Measurements from ENCODE around the gene IRF7.

The IRF7 gene

GRCh38 chr11:626475-627307 lies 10.9 kb upstream of the IRF7 start, which contains the start of gene SCT:
Gene SCT (minus strand): TSS chr11:627181. CDS start chr11:627143, 38 bp downstream.
- WGBS (ENCODE audit: insufficient coverage), result 15% methylated on average over 15 of the region's 72 CpGs
- H3K36me3 ChIP-seq (ENCODE audit: control insufficient read depth in 4 of 4, insufficient read depth in 4 of 4, low read length in 3 of 4), result peaks cover 0 to 2% (median under 1%) of the 10 kb centered on the region in 4 experiments
- no peak within 1 kb of the TSS for H3K27ac ChIP-seq (ENCODE audit: insufficient read depth in 1 of 2, low read depth in 1 of 2, low read length in 2 of 2, poor library complexity in 1 of 2, severe bottlenecking in 2 of 2)
- H3K4me3 ChIP-seq (ENCODE audit: control insufficient read depth in 1 of 7, extremely low read depth in 1 of 7, insufficient read depth in 4 of 7, low read depth in 2 of 7, low read length in 6 of 7), result peak within 1 kb of the TSS in 1 of 7 experiments; percentile 16
- ChIA-PET CTCF (no interaction called here), POLR2A (no interaction called here)
- peaks cover 2 to 19% (median 17%) of the 10 kb centered on the region in 4 experiments for H3K4me1 ChIP-seq (ENCODE audit: control extremely low read depth in 1 of 4, control insufficient read depth in 4 of 4, insufficient read depth in 4 of 4, low read length in 3 of 4)
- H3K27me3 ChIP-seq (replicated peaks in 2 of 5; ENCODE audit: control insufficient read depth in 4 of 5, insufficient read depth in 5 of 5, low read length in 4 of 5), result peaks cover 0 to 22% (median 2%) of the 10 kb centered on the region in 5 experiments
- no peaks in the 10 kb centered on the region for H3K9me3 ChIP-seq (ENCODE audit: control extremely low read depth in 1 of 5, control insufficient read depth in 4 of 5, insufficient read depth in 2 of 5, low read depth in 1 of 5, low read length in 4 of 5)
- DNase-seq, result peak in 1 of 3 donors; percentile 38

DNA sequence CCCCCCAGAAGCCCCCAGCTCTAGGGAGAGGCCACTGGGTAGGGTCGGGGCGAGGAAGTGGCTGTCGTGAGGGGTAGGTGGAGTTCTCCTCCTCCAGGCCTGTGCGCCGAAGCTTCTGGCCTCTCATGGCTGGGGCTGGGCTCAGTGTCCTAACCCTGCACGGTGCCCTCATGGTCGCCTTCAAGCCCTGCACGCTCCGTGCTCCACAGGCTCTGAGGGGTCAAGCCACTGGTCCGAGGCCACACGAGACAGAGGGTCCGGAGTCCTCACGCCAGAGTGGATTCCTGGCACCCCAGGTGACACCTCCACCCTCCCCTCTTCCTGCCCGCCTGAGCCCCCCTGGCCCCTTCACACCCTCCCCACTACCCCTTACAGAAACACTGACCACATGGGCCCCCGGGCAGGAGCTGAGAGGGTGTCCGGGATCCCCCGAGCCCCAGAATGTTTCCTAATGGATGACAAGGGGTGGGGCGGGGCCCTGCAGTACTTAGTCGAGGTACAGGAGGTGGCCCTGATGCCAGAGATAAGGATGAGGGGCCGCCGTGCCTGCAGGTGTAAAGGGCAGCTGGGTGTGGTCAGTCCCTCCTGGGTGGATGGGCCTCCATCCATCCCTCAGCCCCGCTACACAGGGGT lies 10.0 kb upstream of the IRF7 start:
- CTCF ChIA-PET, result no interaction called here
- Histone ChIP-seq H3K9me3 (ENCODE audit: control extremely low read depth in 1 of 5, control insufficient read depth in 4 of 5, insufficient read depth in 2 of 5, low read depth in 1 of 5, low read length in 4 of 5) (no peaks in the 10 kb centered on the region), H3K27ac (ENCODE audit: insufficient read depth in 1 of 2, low read depth in 1 of 2, low read length in 2 of 2, poor library complexity in 1 of 2, severe bottlenecking in 2 of 2) (no peak overlapping the region), H3K27me3 (replicated peaks in 2 of 5; ENCODE audit: control insufficient read depth in 4 of 5, insufficient read depth in 5 of 5, low read length in 4 of 5) (peaks cover 0 to 22% (median 2%) of the 10 kb centered on the region in 5 experiments), H3K4me3 (ENCODE audit: control insufficient read depth in 1 of 7, extremely low read depth in 1 of 7, insufficient read depth in 4 of 7, low read depth in 2 of 7, low read length in 6 of 7) (no peak overlapping the region), H3K36me3 (ENCODE audit: control insufficient read depth in 4 of 4, insufficient read depth in 4 of 4, low read length in 3 of 4) (peaks cover 0 to 2% (median 1%) of the 10 kb centered on the region in 4 experiments), H3K4me1 (ENCODE audit: control extremely low read depth in 1 of 4, control insufficient read depth in 4 of 4, insufficient read depth in 4 of 4, low read length in 3 of 4) (peaks cover 2 to 19% (median 17%) of the 10 kb centered on the region in 4 experiments)
- WGBS (ENCODE audit: insufficient coverage), result 88% methylated on average over 18 of the region's 22 CpGs
- no peak for DNase-seq
- POLR2A ChIA-PET, result interaction anchor here (1.0 kb wide), 1 partner anchor 34 kb away, joined by 3 read pairs; no protein-coding TSS in a partner anchor

DNA sequence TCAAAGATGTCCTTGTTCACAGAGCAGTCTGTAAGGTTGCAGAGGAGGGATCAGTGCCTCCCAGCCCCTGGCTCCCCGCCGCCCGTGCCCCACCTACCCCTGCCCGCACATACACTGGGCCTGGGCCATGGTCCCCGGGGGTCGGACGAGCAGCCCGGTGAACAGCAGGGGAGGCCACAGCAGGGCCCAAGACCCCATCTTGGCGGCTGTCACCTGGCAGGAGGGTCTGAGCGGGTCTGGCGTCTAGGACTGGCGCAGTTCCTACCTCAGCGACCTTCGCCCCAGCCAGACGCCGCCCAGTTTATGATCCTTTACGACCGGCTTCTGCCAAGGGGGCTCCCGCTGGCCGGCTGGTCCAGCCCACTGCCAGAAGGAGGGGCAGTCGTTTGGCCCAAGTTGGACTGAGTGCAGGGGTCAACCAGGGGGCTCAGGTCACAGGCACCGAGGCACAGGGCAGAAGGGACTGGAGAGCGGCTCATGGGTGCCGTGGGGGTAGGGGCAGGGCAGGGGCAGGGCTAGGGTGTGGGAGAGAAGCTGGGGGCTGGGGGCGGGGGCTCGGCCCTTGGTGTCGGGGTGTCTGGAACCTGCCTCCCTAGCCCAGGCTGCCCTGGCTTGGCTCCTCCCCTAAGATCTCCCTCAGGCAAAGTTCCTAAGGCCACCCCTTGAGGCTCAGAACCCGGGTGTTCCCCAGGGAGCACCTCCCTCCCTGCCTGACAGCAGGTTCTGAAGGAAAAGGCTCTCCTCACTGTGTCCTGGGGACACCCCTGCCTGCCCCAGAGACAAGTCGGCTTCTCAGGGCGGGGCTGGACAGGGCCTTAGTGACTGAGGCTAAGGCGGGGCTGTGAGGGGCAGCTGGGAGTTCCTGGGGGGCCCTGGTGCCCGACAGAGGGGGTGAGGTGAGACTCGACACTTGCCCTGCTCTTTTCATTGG lies 9.2 kb upstream of the IRF7 start, which contains the start of gene CDHR5:
TSS of gene CDHR5 (minus strand) at position 251 of the 931 bp plus-strand sequence. CDS start at position 198, 53 bp downstream.
- CTCF ChIA-PET, result interaction anchor here (1.3 kb wide), 1 partner anchor 8 kb away, joined by 3 read pairs; no protein-coding TSS in a partner anchor
- 95% methylated on average over 22 of the region's 33 CpGs for WGBS (ENCODE audit: insufficient coverage)
- no peak for DNase-seq

DNA sequence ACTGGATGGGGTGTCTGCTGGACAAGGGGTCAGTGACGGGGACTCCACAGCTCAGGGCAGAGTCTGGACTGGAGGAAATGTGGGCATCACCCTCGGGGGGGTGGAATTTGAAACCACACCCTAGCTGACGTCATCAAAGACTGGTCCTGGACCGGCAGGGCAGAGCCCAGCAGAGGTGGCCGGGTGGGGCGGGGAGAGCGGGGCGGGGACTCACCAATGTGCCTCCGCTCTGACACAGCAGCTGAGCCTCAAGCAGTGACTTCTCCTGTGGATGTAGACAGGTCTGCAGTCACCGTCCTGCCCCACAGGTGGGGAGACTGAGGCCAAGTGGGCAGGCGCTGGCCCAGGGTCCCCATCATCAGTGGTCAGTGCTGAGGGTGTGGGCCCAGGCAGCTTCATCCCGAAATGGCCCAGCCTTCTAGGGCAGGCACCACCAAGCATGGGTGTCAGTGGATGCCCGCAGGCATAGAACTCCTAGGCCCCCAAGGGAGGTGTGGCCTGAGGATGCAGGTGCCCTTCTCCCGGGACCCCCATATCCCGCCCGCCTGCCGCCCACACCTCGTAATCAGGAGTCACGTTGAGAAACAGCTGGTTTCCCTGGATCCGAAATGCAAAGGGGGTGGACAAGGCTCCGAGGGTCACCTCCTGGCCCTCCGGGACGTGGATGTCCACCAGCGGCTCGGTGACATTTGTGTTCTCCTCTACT lies 8.4 kb upstream of the IRF7 start:
- Histone ChIP-seq H3K4me1 (ENCODE audit: control extremely low read depth in 1 of 4, control insufficient read depth in 4 of 4, insufficient read depth in 4 of 4, low read length in 3 of 4) (peaks cover 0 to 15% (median 12%) of the 10 kb centered on the region in 4 experiments), H3K27ac (ENCODE audit: insufficient read depth in 1 of 2, low read depth in 1 of 2, low read length in 2 of 2, poor library complexity in 1 of 2, severe bottlenecking in 2 of 2) (no peak overlapping the region), H3K36me3 (ENCODE audit: control insufficient read depth in 4 of 4, insufficient read depth in 4 of 4, low read length in 3 of 4) (peaks cover 0 to 3% (median 2%) of the 10 kb centered on the region in 4 experiments), H3K9me3 (ENCODE audit: control extremely low read depth in 1 of 5, control insufficient read depth in 4 of 5, insufficient read depth in 2 of 5, low read depth in 1 of 5, low read length in 4 of 5) (no peaks in the 10 kb centered on the region), H3K4me3 (ENCODE audit: control insufficient read depth in 1 of 7, extremely low read depth in 1 of 7, insufficient read depth in 4 of 7, low read depth in 2 of 7, low read length in 6 of 7) (no peak overlapping the region), H3K27me3 (replicated peaks in 2 of 5; ENCODE audit: control insufficient read depth in 4 of 5, insufficient read depth in 5 of 5, low read length in 4 of 5) (peaks cover 0 to 22% (median 2%) of the 10 kb centered on the region in 5 experiments)
- CTCF ChIA-PET, result interaction anchor here (1.3 kb wide), 1 partner anchor 8 kb away, joined by 3 read pairs; no protein-coding TSS in a partner anchor
- 95% methylated on average over 25 of the region's 25 CpGs for WGBS (ENCODE audit: insufficient coverage)
- POLR2A ChIA-PET, result no interaction called here
- DNase-seq, result no peak

More for the DNA sequence above, 9.2 kb upstream of the IRF7 start, which contains the start of gene CDHR5:
- Histone ChIP-seq H3K4me3 (ENCODE audit: control insufficient read depth in 1 of 7, extremely low read depth in 1 of 7, insufficient read depth in 4 of 7, low read depth in 2 of 7, low read length in 6 of 7) (no peak within 1 kb of the TSS), H3K4me1 (ENCODE audit: control extremely low read depth in 1 of 4, control insufficient read depth in 4 of 4, insufficient read depth in 4 of 4, low read length in 3 of 4) (peaks cover 2 to 19% (median 17%) of the 10 kb centered on the region in 4 experiments), H3K27me3 (replicated peaks in 2 of 5; ENCODE audit: control insufficient read depth in 4 of 5, insufficient read depth in 5 of 5, low read length in 4 of 5) (peaks cover 0 to 22% (median 2%) of the 10 kb centered on the region in 5 experiments), H3K9me3 (ENCODE audit: control extremely low read depth in 1 of 5, control insufficient read depth in 4 of 5, insufficient read depth in 2 of 5, low read depth in 1 of 5, low read length in 4 of 5) (no peaks in the 10 kb centered on the region), H3K36me3 (ENCODE audit: control insufficient read depth in 4 of 4, insufficient read depth in 4 of 4, low read length in 3 of 4) (peaks cover 0 to 2% (median 1%) of the 10 kb centered on the region in 4 experiments), H3K27ac (ENCODE audit: insufficient read depth in 1 of 2, low read depth in 1 of 2, low read length in 2 of 2, poor library complexity in 1 of 2, severe bottlenecking in 2 of 2) (no peak within 1 kb of the TSS)
- POLR2A ChIA-PET, result interaction anchor here (1.0 kb wide), 1 partner anchor 33 kb away, joined by 3 read pairs; no protein-coding TSS in a partner anchor

GRCh38 chr11:623349-623869 lies 7.7 kb upstream of the IRF7 start:
- Histone ChIP-seq H3K27me3 (replicated peaks in 2 of 5; ENCODE audit: control insufficient read depth in 4 of 5, insufficient read depth in 5 of 5, low read length in 4 of 5) (peaks cover 0 to 22% (median 2%) of the 10 kb centered on the region in 5 experiments), H3K4me3 (ENCODE audit: control insufficient read depth in 1 of 7, extremely low read depth in 1 of 7, insufficient read depth in 4 of 7, low read depth in 2 of 7, low read length in 6 of 7) (no peak overlapping the region), H3K36me3 (ENCODE audit: control insufficient read depth in 4 of 4, insufficient read depth in 4 of 4, low read length in 3 of 4) (peaks cover 0 to 8% (median 3%) of the 10 kb centered on the region in 4 experiments), H3K9me3 (ENCODE audit: control extremely low read depth in 1 of 5, control insufficient read depth in 4 of 5, insufficient read depth in 2 of 5, low read depth in 1 of 5, low read length in 4 of 5) (no peaks in the 10 kb centered on the region), H3K4me1 (ENCODE audit: control extremely low read depth in 1 of 4, control insufficient read depth in 4 of 4, insufficient read depth in 4 of 4, low read length in 3 of 4) (peaks cover 0 to 8% (median 6%) of the 10 kb centered on the region in 4 experiments), H3K27ac (ENCODE audit: insufficient read depth in 1 of 2, low read depth in 1 of 2, low read length in 2 of 2, poor library complexity in 1 of 2, severe bottlenecking in 2 of 2) (no peak overlapping the region)
- WGBS (ENCODE audit: insufficient coverage), result 94% methylated on average over 11 of the region's 15 CpGs
- ChIA-PET POLR2A (interaction anchor here (0.6 kb wide), 1 partner anchor 13 kb away, joined by 4 read pairs; no protein-coding TSS in a partner anchor), CTCF (interaction anchor here (1.3 kb wide), 1 partner anchor 9 kb away, joined by 3 read pairs; no protein-coding TSS in a partner anchor)
- DNase-seq, result no peak

DNA sequence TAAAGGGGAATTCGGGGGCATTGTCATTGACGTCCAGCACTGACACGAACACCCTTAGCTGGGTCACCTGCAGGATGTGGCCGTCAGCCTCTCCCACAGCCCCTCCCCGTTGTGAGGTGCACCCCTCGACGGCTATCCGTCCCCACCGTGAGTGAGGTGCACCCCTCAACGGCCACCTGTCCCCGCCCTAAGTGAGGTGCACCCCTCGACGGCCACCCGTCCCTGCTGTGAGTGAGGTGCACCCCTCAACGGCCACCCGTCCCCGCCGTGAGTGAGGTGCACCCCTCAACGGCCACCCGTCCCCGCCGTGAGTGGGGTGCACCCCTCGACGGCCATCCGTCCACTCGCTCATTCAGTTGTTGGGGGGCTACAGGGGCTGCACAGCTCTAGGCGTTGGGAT lies 6.1 kb upstream of the IRF7 start:
- 93% methylated on average over 23 of the region's 27 CpGs for WGBS (ENCODE audit: insufficient coverage)
- Histone ChIP-seq H3K4me1 (ENCODE audit: control extremely low read depth in 1 of 4, control insufficient read depth in 4 of 4, insufficient read depth in 4 of 4, low read length in 3 of 4) (peaks cover 0 to 11% (median 7%) of the 10 kb centered on the region in 4 experiments), H3K9me3 (ENCODE audit: control extremely low read depth in 1 of 5, control insufficient read depth in 4 of 5, insufficient read depth in 2 of 5, low read depth in 1 of 5, low read length in 4 of 5) (no peaks in the 10 kb centered on the region), H3K27ac (ENCODE audit: insufficient read depth in 1 of 2, low read depth in 1 of 2, low read length in 2 of 2, poor library complexity in 1 of 2, severe bottlenecking in 2 of 2) (no peak overlapping the region), H3K36me3 (ENCODE audit: control insufficient read depth in 4 of 4, insufficient read depth in 4 of 4, low read length in 3 of 4) (peaks cover 0 to 16% (median 3%) of the 10 kb centered on the region in 4 experiments), H3K27me3 (replicated peaks in 2 of 5; ENCODE audit: control insufficient read depth in 4 of 5, insufficient read depth in 5 of 5, low read length in 4 of 5) (peaks cover 0 to 15% (median 0%) of the 10 kb centered on the region in 5 experiments), H3K4me3 (ENCODE audit: control insufficient read depth in 1 of 7, extremely low read depth in 1 of 7, insufficient read depth in 4 of 7, low read depth in 2 of 7, low read length in 6 of 7) (no peak overlapping the region)
- ChIA-PET POLR2A (no interaction called here), CTCF (no interaction called here)
- DNase-seq, result no peak
